K562 (cell line): ENCODE results near the gene DIMT1. TPM values are rescaled to one million over a fixed set of nuclear protein-coding genes. Genes with fewer than 3 reads are reported as not detected.
A peak's percentile ranks its signal among the peaks of the same experiment; 100 is the strongest.

Experiments used
- ATAC-seq: fragments of 200-7000 bp; cut with Tn5 transposase; 3 replicates; pipeline ENCODE4 v1.9.1; 2020; ENCODE audit warnings: moderate library complexity
- BruUV-seq: library from RNA; stranded (reverse); fragments of 400-500 nt; replicated peaks from 2 replicates; lab custom pipeline; 2021; lab: Mats Ljungman, UMichigan
- CTCF ChIA-PET: fragments of 300-600 bp; formaldehyde crosslinking; extraction: SDS; loops from one replicate; lab custom pipeline; 2021; ENCODE audit warnings: low intra/inter-chr PET ratio; lab: Yijun Ruan, JAX
- POLR2A ChIA-PET: fragments of 300-600, 350-650 bp; sonication (Branson Sonifier 250); formaldehyde crosslinking; extraction: SDS; loops from one replicate; lab custom pipeline; 2021; ENCODE audit warnings: antibody characterized with exemption, inconsistent platforms; lab: Yijun Ruan, JAX
- DNase-seq, 4 experiments: peaks; one replicate each; pipeline versions ENCODE4 v3.0.0 to v3.0.0-alpha.2; 2011 to 2018; ENCODE audit warnings: low spot score in 3 of 4, mixed read lengths in 3 of 4; ENCODE audit errors: extremely low read depth in 1 of 4
- FAIRE-seq: peaks from 2 replicates; lab custom pipeline; 2011; peaks lifted over from hg19 to GRCh38; lab: Jason Lieb, UNC
- H2AFZ ChIP-seq: 2 replicates; pipeline ENCODE4 v1.6.0; 2011; ENCODE audit warnings: low read depth, low read length, control low read depth, inconsistent platforms
- H3K27ac ChIP-seq: fragments of 200-600 bp; 3 replicates; pipeline ENCODE4 v1.8.0; 2011; ENCODE audit warnings: low read depth, mild to moderate bottlenecking, control low read depth, inconsistent platforms, low read length, moderate library complexity, mixed read lengths; ENCODE audit errors: extremely low read depth
- H3K27me3 ChIP-seq, 2 experiments: fragments of 300-600 bp in 1 of 2; 2 replicates in 1 of 2; 3 replicates in 1 of 2; pipeline versions ENCODE4 v1.6.0 to v1.8.0; 2011; ENCODE audit warnings: inconsistent platforms in 2 of 2, low read length in 2 of 2, mild to moderate bottlenecking in 1 of 2, mixed read lengths in 1 of 2, moderate library complexity in 1 of 2; ENCODE audit not compliant: control insufficient read depth in 2 of 2, insufficient read depth in 2 of 2
- H3K36me3 ChIP-seq: fragments of 300-600 bp; 3 replicates; pipeline ENCODE4 v1.8.0; 2011; ENCODE audit warnings: mild to moderate bottlenecking, low read length, inconsistent platforms; ENCODE audit not compliant: control insufficient read depth, insufficient read depth
- H3K4me1 ChIP-seq, 2 experiments: fragments of 200-600 bp in 1 of 2; replicated peaks in 1 of 2; 2 replicates in 1 of 2; 3 replicates in 1 of 2; pipeline versions ENCODE4 v1.5.1 to v1.8.0; 2011; ENCODE audit warnings: inconsistent platforms in 2 of 2, low read length in 2 of 2, mild to moderate bottlenecking in 1 of 2, mixed read lengths in 1 of 2, moderate library complexity in 1 of 2; ENCODE audit not compliant: control insufficient read depth in 2 of 2, insufficient read depth in 2 of 2
- H3K4me2 ChIP-seq: 2 replicates; pipeline ENCODE4 v1.6.1; 2011; ENCODE audit warnings: low read length, control low read depth, inconsistent platforms, mixed read lengths; ENCODE audit not compliant: insufficient read depth
- H3K4me3 ChIP-seq: fragments of 200-600 bp; sonication (generic), shearing (Covaris generic); 2 replicates; pipeline ENCODE4 v1.5.1; 2016; ENCODE audit warnings: control low read depth, inconsistent platforms
- H3K79me2 ChIP-seq: fragments of 200-600 bp; 3 replicates; pipeline ENCODE4 v1.8.0; 2011; ENCODE audit warnings: low read length, inconsistent platforms; ENCODE audit not compliant: control insufficient read depth, insufficient read depth
- H3K9ac ChIP-seq, 2 experiments: 2 replicates each; pipeline versions ENCODE4 v1.6.0 to v1.6.1; 2011; ENCODE audit warnings: low read depth in 2 of 2, low read length in 2 of 2, control low read depth in 1 of 2, inconsistent platforms in 1 of 2, mild to moderate bottlenecking in 1 of 2, mixed read lengths in 1 of 2; ENCODE audit not compliant: insufficient read depth in 1 of 2
- H3K9me1 ChIP-seq: one replicate; pipeline ENCODE4 v1.6.0; 2011; ENCODE audit warnings: inconsistent platforms, mild to moderate bottlenecking, low read length, moderate library complexity; ENCODE audit not compliant: control insufficient read depth, insufficient read depth
- H3K9me3 ChIP-seq: replicated peaks from 2 replicates; pipeline ENCODE4 v1.5.1; 2011; ENCODE audit warnings: low read depth, low read length, inconsistent platforms; ENCODE audit not compliant: control insufficient read depth, insufficient read depth
- H4K20me1 ChIP-seq: replicated peaks from 2 replicates; pipeline ENCODE4 v1.6.1; 2011; ENCODE audit warnings: low read length, inconsistent platforms, mixed read lengths; ENCODE audit not compliant: control insufficient read depth, insufficient read depth
- ARID1B ChIP-seq: fragments of 450-650 bp; IDR thresholded peaks from 2 replicates; pipeline ENCODE4 v1.6.1; 2016; ENCODE audit warnings: antibody characterized with exemption, mild to moderate bottlenecking, inconsistent platforms
- ASH1L ChIP-seq: fragments of 450-650 bp; IDR thresholded peaks from 2 replicates; pipeline ENCODE4 v1.6.1; 2018; ENCODE audit warnings: borderline replicate concordance, mild to moderate bottlenecking, low read depth; ENCODE audit not compliant: partially characterized antibody
- CEBPB ChIP-seq: fragments of 450-650 bp; IDR thresholded peaks from 2 replicates; pipeline ENCODE4 v1.6.1; 2016; ENCODE audit warnings: missing genetic modification characterization, missing compliant biosample characterization
- DNMT1 ChIP-seq: fragments of 450-650 bp; IDR thresholded peaks from 2 replicates; pipeline ENCODE4 v1.6.1; 2016; ENCODE audit warnings: antibody characterized with exemption, mild to moderate bottlenecking
- NCOA2 ChIP-seq, 2 experiments: fragments of 450-650 bp; IDR thresholded peaks; 2 replicates each; pipeline ENCODE4 v1.6.1; 2018; ENCODE audit warnings: mild to moderate bottlenecking in 2 of 2, moderate library complexity in 1 of 2; ENCODE audit not compliant: partially characterized antibody in 2 of 2
- NR2C1 ChIP-seq, 2 experiments: fragments of 450-650 bp; IDR thresholded peaks; 2 replicates each; pipeline ENCODE4 v1.6.1; 2017; ENCODE audit warnings: mild to moderate bottlenecking in 2 of 2, antibody characterized with exemption in 1 of 2, inconsistent platforms in 1 of 2, missing compliant biosample characterization in 1 of 2, missing genetic modification characterization in 1 of 2
- PHF21A ChIP-seq: fragments of 450-650 bp; IDR thresholded peaks from 2 replicates; pipeline ENCODE4 v1.6.1; 2017; ENCODE audit warnings: low read depth, borderline replicate concordance
- TFE3 ChIP-seq: fragments of 450-650 bp; formaldehyde crosslinking; IDR thresholded peaks from 2 replicates; pipeline ENCODE4 v1.4.0; 2020; ENCODE audit warnings: mild to moderate bottlenecking, mixed read lengths
- TSC22D4 ChIP-seq: fragments of 450-650 bp; IDR thresholded peaks from 2 replicates; pipeline ENCODE4 v1.6.1; 2016; ENCODE audit warnings: missing genetic modification characterization, missing biosample characterization, control low read depth
- ZBTB49 ChIP-seq: sonication (generic); formaldehyde crosslinking; IDR thresholded peaks from 2 replicates; pipeline ENCODE4 v1.8.0; 2022; ENCODE audit warnings: missing genetic modification reagents, mild to moderate bottlenecking, borderline replicate concordance
- ZBTB9 ChIP-seq: fragments of 450-650 bp; formaldehyde crosslinking; IDR thresholded peaks from 2 replicates; pipeline ENCODE4 v1.4.0; 2020; ENCODE audit warnings: mild to moderate bottlenecking, moderate library complexity
- WGBS: fragments of 100-300 bp; shearing (Covaris generic); methylation state at CpG from one replicate; pipeline ENCODE4 v1.1.6; 2016; ENCODE audit warnings: low coverage, mixed read lengths; ENCODE audit not compliant: insufficient coverage; ENCODE audit errors: missing lambda C conversion rate; 5-methylcytosine and 5-hydroxymethylcytosine counted together
- in situ Hi-C: fragments of 300-500 bp; cut with MboI; formaldehyde crosslinking; loops from 4 replicates; pipeline ENCODE4 v1.15.0; 2018; ENCODE audit warnings: inconsistent platforms, mixed read lengths
- intact Hi-C: fragments of 100-400 bp; cut with micrococcal nuclease; formaldehyde crosslinking; loops from 2 replicates; pipeline ENCODE4 v1.14.2; 2022
- polyA plus RNA-seq, 8 experiments: library from polyadenylated mRNA; depleted of rRNA in 4 of 8; stranded (reverse) in 5 of 8; unstranded in 3 of 8; fragments of >200 nt; fragmentation: Nextera tagmentation in 2 of 8; fragmentation: Illumina TruSeq in 1 of 8; extraction: Ambion mirVana in 2 of 8; extraction: Trizol in 1 of 8; gene quantifications; 2 replicates each; pipeline versions ENCODE4 v1.2.1 to v1.2.3, GENCODE V29; 2011 to 2014; ENCODE audit warnings: inconsistent platforms in 1 of 8, missing spikeins in 1 of 8
- total RNA-seq, 7 experiments: library from RNA; depleted of rRNA in 6 of 7; stranded (reverse); fragments of >200 nt in 6 of 7; fragmentation: Illumina TruSeq in 2 of 7; extraction: Trizol in 2 of 7; gene quantifications; 2 replicates each; pipeline versions ENCODE4 v1.2.1 to v1.2.3, GENCODE V29; 2011 to 2021; ENCODE audit warnings: low replicate concordance in 1 of 7
- TF ChIP-seq, protein P1 (sequence below): IDR thresholded peaks from 2 replicates; pipeline ENCODE4 v1.6.1; 2012; ENCODE audit warnings: low read depth, low read length, improper control_type of control experiment, borderline replicate concordance

DIMT1 gene
- total and polyA plus RNA-seq, 9 of the 15 experiments (the other 6 are each of a cell fraction or from before 2014, with no cell fraction given), result 28.9 to 85.3 (median 54.1) TPM

DNA sequence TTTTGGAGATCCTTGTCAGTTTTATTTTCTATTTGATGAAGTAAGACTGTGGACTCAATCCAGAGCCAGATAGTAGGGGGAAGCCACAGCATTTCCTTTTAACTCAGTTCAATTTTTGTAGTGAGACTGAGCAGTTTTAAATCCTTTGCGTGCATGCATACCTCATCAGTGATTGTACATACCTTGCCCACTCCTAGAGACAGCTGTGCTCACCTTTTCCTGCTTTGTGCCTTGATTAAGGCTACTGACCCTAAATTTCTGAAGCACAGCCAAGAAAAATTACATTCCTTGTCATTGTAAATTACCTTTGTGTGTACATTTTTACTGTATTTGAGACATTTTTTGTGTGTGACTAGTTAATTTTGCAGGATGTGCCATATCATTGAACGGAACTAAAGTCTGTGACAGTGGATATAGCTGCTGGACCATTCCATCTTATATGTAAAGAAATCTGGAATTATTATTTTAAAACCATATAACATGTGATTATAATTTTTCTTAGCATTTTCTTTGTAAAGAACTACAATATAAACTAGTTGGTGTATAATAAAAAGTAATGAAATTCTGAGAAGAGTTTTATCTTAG is 17.8 kb downstream of the DIMT1 start (continued):
- TF ChIP-seq, protein P1, sequence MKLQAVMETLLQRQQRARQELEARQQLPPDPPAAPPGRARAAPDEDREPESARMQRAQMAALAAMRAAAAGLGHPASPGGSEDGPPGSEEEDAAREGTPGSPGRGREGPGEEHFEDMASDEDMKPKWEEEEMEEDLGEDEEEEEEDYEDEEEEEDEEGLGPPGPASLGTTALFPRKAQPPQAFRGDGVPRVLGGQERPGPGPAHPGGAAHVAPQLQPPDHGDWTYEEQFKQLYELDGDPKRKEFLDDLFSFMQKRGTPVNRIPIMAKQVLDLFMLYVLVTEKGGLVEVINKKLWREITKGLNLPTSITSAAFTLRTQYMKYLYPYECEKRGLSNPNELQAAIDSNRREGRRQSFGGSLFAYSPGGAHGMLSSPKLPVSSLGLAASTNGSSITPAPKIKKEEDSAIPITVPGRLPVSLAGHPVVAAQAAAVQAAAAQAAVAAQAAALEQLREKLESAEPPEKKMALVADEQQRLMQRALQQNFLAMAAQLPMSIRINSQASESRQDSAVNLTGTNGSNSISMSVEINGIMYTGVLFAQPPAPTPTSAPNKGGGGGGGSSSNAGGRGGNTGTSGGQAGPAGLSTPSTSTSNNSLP, result no peak
- TF ChIP-seq DNMT1 (no peak), PHF21A (no peak), ASH1L (no peak), NCOA2 (IDR thresholded peaks at IDR 0.05; ENCODE audit: partially characterized antibody in 2 of 2) (no peak)

- POLR2A ChIA-PET, result interaction anchor here (1.4 kb wide), 1 partner anchor 18 kb away, joined by 5 read pairs; the partner anchor contains the start of gene DIMT1
- WGBS, result 96% methylated on average over 4 of the region's 4 CpGs
- Histone ChIP-seq H3K27ac (no peak overlapping the region), H3K79me2 (no peaks in the 10 kb centered on the region), H3K4me2 (no peak overlapping the region), H3K9me1 (no peaks in the 10 kb centered on the region), H3K27me3 (no peaks in the 10 kb centered on the region), H3K36me3 (peaks cover 87% of the 10 kb centered on the region), H4K20me1 (no peaks in the 10 kb centered on the region), H3K9ac (no peak overlapping the region), H3K4me1 (no peaks in the 10 kb centered on the region), H3K9me3 (no peaks in the 10 kb centered on the region), H2AFZ (no peak overlapping the region), H3K4me3 (no peak overlapping the region)
- no peak for FAIRE-seq
- no peak for ATAC-seq
- in situ Hi-C loops, result no loop called here
- no peak for DNase-seq
- intact Hi-C loops, result no loop called here
- BruUV-seq, result no TSS peak
- CTCF ChIA-PET, result interaction anchor here (0.5 kb wide), 1 partner anchor 1210 kb away, joined by 4 read pairs; no protein-coding TSS in a partner anchor
- TF ChIP-seq CEBPB (tag) (peak; percentile 82), ARID1B (no peak), TSC22D4 (tag) (no peak), ZBTB9 (no peak), NR2C1 (IDR thresholded peaks at IDR 0.05) (no peak), NR2C1 (tag; IDR thresholded peaks at IDR 0.05) (no peak), TFE3 (no peak), ZBTB49 (CRISPR knock-in tag) (no peak)
Observed at GRCh38 chr5:62385131-62385530, 18.6 kb downstream of the DIMT1 start.
